ENCODE results near the gene MED22.
"Not testable (repeated sequence)": the region's sequence is repeated elsewhere in the genome, so short reads cannot be mapped to it uniquely, and the experiment has no call there.

MED22 gene

DNA sequence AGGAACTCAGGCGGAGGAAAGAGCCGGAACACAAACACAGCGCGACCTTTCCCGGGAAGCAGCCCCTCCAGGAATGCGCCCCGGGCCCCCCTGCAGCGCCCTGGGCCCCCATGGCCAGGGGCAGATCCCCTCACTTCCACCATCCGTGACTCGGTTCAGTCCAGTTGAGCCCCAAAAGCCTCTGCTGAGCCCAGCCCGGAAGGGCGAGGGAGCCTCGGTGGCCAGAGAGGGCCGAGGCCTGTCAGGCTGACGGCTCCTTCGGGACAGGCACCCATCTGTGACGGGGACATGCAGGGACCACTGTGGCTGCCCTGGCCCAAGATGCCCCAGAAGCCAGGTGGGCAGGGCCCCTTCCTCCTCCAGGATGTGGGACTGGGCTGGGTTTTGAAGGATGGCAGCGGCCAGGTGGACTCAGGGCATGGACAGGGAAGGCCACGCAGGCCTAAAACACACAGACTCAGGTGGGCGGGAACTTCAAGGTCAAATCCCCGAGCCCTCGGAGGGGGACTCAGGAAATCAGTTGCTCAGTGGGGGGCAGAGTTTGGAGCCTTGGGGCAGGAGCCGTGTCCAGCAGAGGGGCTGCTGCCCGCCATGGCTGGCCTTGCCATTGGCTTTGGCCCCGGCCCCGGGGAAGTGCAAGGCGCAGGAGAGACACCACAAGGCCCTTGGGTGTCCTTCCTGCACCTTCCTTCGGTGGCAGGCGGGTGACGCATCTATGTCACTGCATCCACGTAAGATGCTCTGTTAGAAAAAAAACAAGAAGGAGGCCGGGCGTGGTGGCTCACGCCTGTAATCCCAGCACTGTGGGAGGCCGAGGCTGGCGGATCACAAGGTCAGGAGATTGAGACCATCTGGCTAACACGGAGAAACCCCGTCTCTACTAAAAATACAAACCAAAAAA, 43.2 kb downstream of the MED22 start:
- no peak for DNase-seq (ENCODE audit: low spot score)

GRCh38 chr9:133304158-133304470, 43.8 kb downstream of the MED22 start:
- DNase-seq (ENCODE audit: low spot score): no peak

DNA sequence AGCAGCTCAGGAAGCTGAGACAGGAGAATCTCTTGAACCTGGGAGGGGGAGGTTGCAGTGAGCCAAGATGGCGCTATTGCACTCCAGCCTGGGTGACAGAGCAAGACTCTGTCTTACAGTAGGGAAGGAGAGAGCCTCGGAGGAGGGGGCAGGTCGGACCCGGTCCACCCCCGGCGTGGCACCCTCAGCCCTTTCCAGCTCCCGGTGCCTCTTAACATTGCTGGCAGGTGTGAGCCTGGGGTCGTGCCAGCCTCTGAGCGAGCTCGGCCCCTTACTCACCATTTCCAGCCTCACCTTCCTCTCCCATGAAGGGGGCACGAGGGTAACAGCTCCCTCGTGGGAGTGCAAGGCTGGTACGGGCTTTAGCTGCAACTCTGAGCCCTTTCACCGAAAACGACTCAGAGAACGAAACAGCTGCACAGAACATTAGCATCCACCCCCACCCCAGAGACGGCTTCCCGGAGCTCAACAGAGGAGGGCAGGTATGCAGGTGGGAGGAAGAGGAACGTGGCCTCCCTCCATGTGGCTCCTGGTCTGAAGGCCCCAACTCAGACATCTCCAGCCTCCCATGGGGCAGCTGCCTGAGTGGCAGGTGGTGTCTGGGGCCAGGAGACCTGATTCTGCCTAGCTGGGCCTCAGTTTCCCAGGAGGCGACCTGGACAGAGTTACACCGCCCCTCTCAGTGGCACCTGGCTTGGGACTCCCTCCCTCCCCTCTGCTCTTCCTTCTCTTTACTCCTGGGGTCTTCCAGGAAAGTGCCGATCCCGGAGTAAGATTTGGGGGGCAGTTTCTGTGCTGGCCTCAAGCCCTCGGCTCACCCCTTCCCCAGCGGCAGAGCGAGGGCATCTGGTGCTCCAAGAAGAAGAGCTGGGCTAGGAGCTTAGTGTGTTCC, 44.4 kb downstream of the MED22 start:
- no peak for DNase-seq (ENCODE audit: low spot score)

DNA sequence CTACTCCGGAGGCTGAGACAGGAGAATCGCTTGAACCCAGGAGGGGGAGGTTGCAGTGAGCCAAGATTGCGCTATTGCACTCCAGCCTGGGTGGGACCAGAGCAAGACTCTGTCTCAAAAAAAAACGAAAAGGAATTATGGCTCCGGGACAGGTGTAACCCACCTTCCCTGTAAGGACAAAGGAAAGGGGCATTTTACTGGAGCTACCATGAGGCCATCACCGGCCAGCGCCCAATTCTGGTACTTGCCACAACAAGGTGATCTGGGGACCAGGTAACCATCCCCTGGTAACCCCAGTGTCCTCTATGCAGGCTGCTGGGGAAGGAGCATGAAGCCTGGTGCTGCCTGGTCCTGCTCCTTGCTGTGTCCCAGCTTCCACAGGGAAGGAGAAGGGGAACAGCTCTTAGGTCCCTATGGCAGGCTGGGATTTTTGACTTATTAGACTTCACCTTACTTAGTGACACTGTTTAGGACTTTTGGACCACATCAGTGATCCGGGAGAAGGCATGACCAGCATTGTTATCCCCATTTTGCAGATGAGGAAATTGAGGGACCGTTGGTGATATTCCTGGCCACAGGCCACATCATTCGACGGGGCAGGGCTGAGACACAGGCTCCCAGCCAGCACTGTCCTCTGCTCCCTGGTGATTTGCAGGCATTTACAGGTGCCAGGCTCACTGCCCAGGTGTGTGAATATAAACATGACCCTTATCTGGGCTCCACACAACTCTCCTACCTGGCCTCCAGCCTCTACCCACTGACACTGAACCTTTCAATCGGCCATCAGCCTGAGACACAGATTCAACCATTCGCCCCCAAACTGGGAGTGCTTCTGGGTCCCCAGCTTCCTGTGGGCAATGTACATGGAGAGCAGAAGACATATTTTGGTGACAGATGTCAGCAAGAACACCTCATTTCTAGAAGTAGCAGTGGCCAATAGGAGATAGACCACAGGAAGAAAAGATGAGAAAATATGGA, 46.4 kb downstream of the MED22 start:
- no peak for DNase-seq (ENCODE audit: low spot score)

- not testable (repeated sequence) for DNase-seq (ENCODE audit: low spot score)
Measured at GRCh38 chr9:133299996-133300395, 47.9 kb downstream of the MED22 start.

- DNase-seq (ENCODE audit: low spot score): no peak
Measured at GRCh38 chr9:133294257-133294656, 53.7 kb downstream of the MED22 start.

DNA sequence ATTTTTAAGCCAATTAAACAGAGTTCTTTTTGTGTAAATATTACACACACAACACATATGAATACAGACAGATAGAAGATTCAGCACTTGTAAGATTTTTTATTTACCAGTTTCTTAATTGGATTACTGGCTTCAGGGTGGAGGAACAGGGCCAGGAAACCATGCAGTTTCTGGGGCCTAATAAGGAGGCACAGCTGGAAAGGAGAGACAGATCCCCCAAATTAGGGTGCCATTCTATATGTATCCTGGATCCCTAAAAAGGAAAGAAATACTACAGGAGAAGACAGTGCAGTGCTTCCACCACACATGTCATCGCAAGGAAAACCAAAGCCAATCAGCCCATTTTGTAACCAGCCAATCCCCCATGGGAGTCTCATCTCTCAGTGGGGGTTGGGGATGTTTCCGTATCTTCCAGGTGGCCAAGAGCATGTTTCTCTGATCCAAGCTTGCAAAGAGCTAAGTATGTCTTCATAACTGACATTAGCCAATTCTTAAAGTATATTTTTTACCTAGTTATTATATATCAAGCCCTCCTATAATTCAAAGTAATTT, 57.1 kb downstream of the MED22 start:
- DNase-seq (ENCODE audit: low spot score): no peak

All from ecto neural progenitor cell (in vitro differentiated cells).